ENCODE data around the gene RABGGTA. TPM values are rescaled to one million over a fixed set of nuclear protein-coding genes. Genes with fewer than 3 reads are reported as not detected.

The RABGGTA gene
- total and polyA plus RNA-seq, 2 experiments from 2014 or later, result 17.6 to 20.7 TPM

DNA sequence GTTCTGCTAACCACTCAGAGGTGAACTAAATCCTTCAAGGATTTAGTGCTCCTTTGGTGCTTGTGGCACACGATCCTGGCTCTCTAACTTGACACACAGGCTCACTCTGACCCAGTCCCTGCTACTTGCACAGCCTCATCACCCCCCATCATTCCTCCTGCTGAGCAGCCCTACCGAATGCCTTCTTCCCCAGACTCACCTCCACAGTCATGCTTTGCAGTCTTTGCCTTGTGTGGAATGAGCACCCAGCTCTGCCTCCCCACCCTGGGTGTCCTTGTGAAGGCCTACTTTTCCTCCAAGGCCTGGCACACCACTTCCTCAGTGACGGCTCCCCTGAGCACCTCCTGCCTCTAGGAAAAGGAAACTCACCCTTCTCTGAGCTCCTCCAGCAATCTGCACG, 21.0 kb downstream of the RABGGTA start:
- ATAC-seq (no peak), DNase-seq (ENCODE audit: low spot score) (no peak)
- no peaks in the 10 kb centered on the region for H3K36me3 ChIP-seq (ENCODE audit: insufficient read depth)
- H3K4me1 Mint-ChIP-seq, result no peaks in the 10 kb centered on the region
- no peaks in the 10 kb centered on the region for H3K9me3 Mint-ChIP-seq
- no peaks in the 10 kb centered on the region for H3K9me2 ChIP-seq (ENCODE audit: insufficient read depth)
- no peaks in the 10 kb centered on the region for H3K4me1 ChIP-seq (ENCODE audit: insufficient read depth)
- peaks cover 8% of the 10 kb centered on the region for H3K27me3 Mint-ChIP-seq (ENCODE audit: insufficient read depth, low read depth, poor library complexity)
- H2AFZ ChIP-seq, result no peak overlapping the region
- H3K27me3 ChIP-seq (ENCODE audit: insufficient read depth), result no peaks in the 10 kb centered on the region
- H3K4me3 Mint-ChIP-seq, result no peak overlapping the region
- H3K36me3 Mint-ChIP-seq (ENCODE audit: low read depth), result no peaks in the 10 kb centered on the region
- no peak overlapping the region for H3K4me2 ChIP-seq
- TF ChIP-seq ZNF331 (CRISPR knock-in tag; IDR thresholded peaks at IDR 0.05; ENCODE audit: low read depth) (no peak), STAT1 (IDR thresholded peaks at IDR 0.05; ENCODE audit: unreplicated experiment) (no peak), EZH2phosphoT487 (IDR thresholded peaks at IDR 0.05; ENCODE audit: unreplicated experiment) (no peak), CREB1 (CRISPR knock-in tag; IDR thresholded peaks at IDR 0.05; ENCODE audit: low read depth) (no peak), EZH2 (IDR thresholded peaks at IDR 0.05; ENCODE audit: low read depth, unreplicated experiment) (no peak), JUNB (IDR thresholded peaks at IDR 0.05; ENCODE audit: unreplicated experiment) (no peak), POLR2AphosphoS5 (IDR thresholded peaks at IDR 0.05; ENCODE audit: low read depth) (no peak), NANOG (IDR thresholded peaks at IDR 0.05; ENCODE audit: borderline replicate concordance) (no peak), ZNF114 (CRISPR knock-in tag; IDR thresholded peaks at IDR 0.05) (no peak)
- TF ChIP-seq, protein P1, sequence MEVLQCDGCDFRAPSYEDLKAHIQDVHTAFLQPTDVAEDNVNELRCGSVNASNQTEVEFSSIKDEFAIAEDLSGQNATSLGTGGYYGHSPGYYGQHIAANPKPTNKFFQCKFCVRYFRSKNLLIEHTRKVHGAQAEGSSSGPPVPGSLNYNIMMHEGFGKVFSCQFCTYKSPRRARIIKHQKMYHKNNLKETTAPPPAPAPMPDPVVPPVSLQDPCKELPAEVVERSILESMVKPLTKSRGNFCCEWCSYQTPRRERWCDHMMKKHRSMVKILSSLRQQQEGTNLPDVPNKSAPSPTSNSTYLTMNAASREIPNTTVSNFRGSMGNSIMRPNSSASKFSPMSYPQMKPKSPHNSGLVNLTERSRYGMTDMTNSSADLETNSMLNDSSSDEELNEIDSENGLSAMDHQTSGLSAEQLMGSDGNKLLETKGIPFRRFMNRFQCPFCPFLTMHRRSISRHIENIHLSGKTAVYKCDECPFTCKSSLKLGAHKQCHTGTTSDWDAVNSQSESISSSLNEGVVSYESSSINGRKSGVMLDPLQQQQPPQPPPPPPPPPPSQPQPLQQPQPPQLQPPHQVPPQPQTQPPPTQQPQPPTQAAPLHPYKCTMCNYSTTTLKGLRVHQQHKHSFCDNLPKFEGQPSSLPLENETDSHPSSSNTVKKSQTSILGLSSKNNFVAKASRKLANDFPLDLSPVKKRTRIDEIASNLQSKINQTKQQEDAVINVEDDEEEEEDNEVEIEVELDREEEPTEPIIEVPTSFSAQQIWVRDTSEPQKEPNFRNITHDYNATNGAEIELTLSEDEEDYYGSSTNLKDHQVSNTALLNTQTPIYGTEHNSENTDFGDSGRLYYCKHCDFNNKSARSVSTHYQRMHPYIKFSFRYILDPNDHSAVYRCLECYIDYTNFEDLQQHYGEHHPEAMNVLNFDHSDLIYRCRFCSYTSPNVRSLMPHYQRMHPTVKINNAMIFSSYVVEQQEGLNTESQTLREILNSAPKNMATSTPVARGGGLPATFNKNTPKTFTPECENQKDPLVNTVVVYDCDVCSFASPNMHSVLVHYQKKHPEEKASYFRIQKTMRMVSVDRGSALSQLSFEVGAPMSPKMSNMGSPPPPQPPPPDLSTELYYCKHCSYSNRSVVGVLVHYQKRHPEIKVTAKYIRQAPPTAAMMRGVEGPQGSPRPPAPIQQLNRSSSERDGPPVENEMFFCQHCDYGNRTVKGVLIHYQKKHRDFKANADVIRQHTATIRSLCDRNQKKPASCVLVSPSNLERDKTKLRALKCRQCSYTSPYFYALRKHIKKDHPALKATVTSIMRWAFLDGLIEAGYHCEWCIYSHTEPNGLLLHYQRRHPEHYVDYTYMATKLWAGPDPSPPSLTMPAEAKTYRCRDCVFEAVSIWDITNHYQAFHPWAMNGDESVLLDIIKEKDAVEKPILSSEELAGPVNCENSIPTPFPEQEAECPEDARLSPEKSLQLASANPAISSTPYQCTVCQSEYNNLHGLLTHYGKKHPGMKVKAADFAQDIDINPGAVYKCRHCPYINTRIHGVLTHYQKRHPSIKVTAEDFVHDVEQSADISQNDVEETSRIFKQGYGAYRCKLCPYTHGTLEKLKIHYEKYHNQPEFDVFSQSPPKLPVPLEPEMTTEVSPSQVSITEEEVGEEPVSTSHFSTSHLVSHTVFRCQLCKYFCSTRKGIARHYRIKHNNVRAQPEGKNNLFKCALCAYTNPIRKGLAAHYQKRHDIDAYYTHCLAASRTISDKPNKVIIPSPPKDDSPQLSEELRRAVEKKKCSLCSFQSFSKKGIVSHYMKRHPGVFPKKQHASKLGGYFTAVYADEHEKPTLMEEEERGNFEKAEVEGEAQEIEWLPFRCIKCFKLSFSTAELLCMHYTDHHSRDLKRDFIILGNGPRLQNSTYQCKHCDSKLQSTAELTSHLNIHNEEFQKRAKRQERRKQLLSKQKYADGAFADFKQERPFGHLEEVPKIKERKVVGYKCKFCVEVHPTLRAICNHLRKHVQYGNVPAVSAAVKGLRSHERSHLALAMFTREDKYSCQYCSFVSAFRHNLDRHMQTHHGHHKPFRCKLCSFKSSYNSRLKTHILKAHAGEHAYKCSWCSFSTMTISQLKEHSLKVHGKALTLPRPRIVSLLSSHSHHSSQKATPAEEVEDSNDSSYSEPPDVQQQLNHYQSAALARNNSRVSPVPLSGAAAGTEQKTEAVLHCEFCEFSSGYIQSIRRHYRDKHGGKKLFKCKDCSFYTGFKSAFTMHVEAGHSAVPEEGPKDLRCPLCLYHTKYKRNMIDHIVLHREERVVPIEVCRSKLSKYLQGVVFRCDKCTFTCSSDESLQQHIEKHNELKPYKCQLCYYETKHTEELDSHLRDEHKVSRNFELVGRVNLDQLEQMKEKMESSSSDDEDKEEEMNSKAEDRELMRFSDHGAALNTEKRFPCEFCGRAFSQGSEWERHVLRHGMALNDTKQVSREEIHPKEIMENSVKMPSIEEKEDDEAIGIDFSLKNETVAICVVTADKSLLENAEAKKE (CRISPR knock-in tag; IDR thresholded peaks at IDR 0.05), result no peak
- TF ChIP-seq, protein P2, sequence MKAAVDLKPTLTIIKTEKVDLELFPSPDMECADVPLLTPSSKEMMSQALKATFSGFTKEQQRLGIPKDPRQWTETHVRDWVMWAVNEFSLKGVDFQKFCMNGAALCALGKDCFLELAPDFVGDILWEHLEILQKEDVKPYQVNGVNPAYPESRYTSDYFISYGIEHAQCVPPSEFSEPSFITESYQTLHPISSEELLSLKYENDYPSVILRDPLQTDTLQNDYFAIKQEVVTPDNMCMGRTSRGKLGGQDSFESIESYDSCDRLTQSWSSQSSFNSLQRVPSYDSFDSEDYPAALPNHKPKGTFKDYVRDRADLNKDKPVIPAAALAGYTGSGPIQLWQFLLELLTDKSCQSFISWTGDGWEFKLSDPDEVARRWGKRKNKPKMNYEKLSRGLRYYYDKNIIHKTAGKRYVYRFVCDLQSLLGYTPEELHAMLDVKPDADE (IDR thresholded peaks at IDR 0.05), result no peak
- TF ChIP-seq, protein P3, sequence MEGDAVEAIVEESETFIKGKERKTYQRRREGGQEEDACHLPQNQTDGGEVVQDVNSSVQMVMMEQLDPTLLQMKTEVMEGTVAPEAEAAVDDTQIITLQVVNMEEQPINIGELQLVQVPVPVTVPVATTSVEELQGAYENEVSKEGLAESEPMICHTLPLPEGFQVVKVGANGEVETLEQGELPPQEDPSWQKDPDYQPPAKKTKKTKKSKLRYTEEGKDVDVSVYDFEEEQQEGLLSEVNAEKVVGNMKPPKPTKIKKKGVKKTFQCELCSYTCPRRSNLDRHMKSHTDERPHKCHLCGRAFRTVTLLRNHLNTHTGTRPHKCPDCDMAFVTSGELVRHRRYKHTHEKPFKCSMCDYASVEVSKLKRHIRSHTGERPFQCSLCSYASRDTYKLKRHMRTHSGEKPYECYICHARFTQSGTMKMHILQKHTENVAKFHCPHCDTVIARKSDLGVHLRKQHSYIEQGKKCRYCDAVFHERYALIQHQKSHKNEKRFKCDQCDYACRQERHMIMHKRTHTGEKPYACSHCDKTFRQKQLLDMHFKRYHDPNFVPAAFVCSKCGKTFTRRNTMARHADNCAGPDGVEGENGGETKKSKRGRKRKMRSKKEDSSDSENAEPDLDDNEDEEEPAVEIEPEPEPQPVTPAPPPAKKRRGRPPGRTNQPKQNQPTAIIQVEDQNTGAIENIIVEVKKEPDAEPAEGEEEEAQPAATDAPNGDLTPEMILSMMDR (conservative IDR thresholded peaks at IDR 0.05; ENCODE audit: low read depth in 2 of 2), result no peak
- TF ChIP-seq, protein P4, sequence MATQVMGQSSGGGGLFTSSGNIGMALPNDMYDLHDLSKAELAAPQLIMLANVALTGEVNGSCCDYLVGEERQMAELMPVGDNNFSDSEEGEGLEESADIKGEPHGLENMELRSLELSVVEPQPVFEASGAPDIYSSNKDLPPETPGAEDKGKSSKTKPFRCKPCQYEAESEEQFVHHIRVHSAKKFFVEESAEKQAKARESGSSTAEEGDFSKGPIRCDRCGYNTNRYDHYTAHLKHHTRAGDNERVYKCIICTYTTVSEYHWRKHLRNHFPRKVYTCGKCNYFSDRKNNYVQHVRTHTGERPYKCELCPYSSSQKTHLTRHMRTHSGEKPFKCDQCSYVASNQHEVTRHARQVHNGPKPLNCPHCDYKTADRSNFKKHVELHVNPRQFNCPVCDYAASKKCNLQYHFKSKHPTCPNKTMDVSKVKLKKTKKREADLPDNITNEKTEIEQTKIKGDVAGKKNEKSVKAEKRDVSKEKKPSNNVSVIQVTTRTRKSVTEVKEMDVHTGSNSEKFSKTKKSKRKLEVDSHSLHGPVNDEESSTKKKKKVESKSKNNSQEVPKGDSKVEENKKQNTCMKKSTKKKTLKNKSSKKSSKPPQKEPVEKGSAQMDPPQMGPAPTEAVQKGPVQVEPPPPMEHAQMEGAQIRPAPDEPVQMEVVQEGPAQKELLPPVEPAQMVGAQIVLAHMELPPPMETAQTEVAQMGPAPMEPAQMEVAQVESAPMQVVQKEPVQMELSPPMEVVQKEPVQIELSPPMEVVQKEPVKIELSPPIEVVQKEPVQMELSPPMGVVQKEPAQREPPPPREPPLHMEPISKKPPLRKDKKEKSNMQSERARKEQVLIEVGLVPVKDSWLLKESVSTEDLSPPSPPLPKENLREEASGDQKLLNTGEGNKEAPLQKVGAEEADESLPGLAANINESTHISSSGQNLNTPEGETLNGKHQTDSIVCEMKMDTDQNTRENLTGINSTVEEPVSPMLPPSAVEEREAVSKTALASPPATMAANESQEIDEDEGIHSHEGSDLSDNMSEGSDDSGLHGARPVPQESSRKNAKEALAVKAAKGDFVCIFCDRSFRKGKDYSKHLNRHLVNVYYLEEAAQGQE (IDR thresholded peaks at IDR 0.05; ENCODE audit: unreplicated experiment), result no peak
- H3K79me2 ChIP-seq (replicated peaks; ENCODE audit: insufficient read depth), result no peaks in the 10 kb centered on the region
- H3F3A ChIP-seq (replicated peaks; ENCODE audit: low read depth), result no peaks in the 10 kb centered on the region
- no peak overlapping the region for H3K4me3 ChIP-seq
- H3K27ac ChIP-seq (ENCODE audit: low read depth), result no peak overlapping the region
- no peak overlapping the region for H3K27ac Mint-ChIP-seq
- H4K20me1 ChIP-seq (replicated peaks; ENCODE audit: insufficient read depth), result no peaks in the 10 kb centered on the region

All from GM23338 (cell line).